Peyer's patch (tissue), 4 donors: ENCODE data around the gene CATSPERD.
"Not testable (repeated sequence)": the region's sequence is repeated elsewhere in the genome, so short reads cannot be mapped to it uniquely, and the experiment has no call there.

ENCODE experiments used
- POLR2A ChIP-seq, 2 donors: fragments of 450-650 bp; IDR thresholded peaks; one replicate each; pipeline ENCODE4 v1.5.1; 2017; ENCODE audit warnings: antibody characterized with exemption in 2 of 2, mild to moderate bottlenecking in 2 of 2, moderate library complexity in 2 of 2
- TF ChIP-seq, protein P1 (sequence below), 6 experiments: fragments of 450-650 bp in 4 of 6; fragments of 200-600 bp in 2 of 6; sonication (generic) in 1 of 6; IDR thresholded peaks; one replicate each; pipeline ENCODE4 v1.5.1; 2017 to 2019; ENCODE audit warnings: antibody characterized with exemption in 6 of 6, mild to moderate bottlenecking in 3 of 6, moderate library complexity in 1 of 6

DNA sequence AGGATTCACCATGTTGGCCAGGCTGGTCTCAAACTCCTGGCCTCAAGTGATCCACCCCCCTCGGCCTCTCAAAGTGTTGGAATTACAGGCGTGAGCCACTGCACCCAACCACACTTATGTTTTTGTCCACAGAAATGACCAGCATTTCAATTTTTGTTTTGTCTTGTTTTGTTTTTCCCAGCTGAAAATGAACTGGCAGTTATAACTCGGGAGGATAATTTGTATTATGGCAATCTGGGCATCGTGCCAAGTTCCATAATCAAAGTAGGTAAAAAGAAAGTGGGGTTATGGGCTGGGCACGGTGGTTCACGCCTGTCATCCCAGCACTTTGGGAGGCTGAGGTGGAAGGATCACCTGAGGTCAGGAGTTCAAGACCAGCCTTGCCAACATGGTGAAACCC is 28.5 kb downstream of the CATSPERD start:
- TF ChIP-seq, protein P1, sequence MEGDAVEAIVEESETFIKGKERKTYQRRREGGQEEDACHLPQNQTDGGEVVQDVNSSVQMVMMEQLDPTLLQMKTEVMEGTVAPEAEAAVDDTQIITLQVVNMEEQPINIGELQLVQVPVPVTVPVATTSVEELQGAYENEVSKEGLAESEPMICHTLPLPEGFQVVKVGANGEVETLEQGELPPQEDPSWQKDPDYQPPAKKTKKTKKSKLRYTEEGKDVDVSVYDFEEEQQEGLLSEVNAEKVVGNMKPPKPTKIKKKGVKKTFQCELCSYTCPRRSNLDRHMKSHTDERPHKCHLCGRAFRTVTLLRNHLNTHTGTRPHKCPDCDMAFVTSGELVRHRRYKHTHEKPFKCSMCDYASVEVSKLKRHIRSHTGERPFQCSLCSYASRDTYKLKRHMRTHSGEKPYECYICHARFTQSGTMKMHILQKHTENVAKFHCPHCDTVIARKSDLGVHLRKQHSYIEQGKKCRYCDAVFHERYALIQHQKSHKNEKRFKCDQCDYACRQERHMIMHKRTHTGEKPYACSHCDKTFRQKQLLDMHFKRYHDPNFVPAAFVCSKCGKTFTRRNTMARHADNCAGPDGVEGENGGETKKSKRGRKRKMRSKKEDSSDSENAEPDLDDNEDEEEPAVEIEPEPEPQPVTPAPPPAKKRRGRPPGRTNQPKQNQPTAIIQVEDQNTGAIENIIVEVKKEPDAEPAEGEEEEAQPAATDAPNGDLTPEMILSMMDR (IDR thresholded peaks at IDR 0.05): not testable (repeated sequence)
- TF ChIP-seq POLR2A (IDR thresholded peaks at IDR 0.05): not testable (repeated sequence)
